ENCODE results near the gene TBC1D19. TPM values are rescaled to one million over a fixed set of nuclear protein-coding genes. Genes with fewer than 3 reads are reported as not detected.
A peak's percentile ranks its signal among the peaks of the same experiment; 100 is the strongest.

TBC1D19 gene
- total RNA-seq, 1 experiment from 2014 or later, result 19.1 TPM

DNA sequence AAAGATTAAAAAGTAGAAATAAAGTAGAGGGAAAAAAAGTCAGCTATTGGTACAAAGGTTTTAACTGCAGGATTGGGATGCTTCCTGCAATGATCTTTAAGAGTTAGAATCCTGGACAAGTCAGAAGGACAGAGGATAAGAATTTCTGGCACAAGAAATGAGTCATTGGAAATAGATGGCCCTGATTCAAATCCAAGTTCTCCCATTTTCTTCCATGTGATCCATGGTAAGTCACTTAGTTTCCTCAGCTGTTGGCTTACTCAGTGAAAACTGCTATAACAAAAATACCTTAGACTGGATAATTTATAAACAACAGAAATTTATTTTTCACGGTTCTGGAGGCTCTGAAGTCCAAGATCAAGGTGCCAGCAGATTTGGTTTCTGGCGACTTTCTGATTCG is 13.3 kb upstream of the TBC1D19 start:
- no peak for DNase-seq
- POLR2A ChIA-PET, result no interaction called here

DNA sequence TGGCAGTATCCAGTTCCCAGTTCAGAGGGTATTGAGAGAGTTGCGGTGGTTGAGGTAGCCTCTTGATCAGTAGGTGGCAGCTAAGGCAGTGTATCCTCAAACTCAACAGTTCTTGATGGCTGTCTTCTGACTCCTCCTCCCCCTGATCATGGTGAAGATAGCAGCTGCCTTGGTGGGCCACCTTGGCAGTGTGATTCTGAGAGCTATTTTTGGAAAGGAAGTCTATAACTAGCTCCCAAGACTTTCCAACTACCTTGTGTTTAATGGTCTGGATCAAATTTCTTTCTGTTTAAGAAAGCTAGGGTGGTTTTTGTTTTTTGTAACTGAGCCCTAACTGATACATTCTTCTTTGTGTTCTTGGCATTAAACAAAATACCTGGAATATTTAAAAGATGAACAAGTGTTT is 10.5 kb upstream of the TBC1D19 start:
- no peaks in the 10 kb centered on the region for H3K36me3 ChIP-seq (ENCODE audit: control insufficient read depth, insufficient read depth, low read length)
- no peak overlapping the region for H3K27ac Mint-ChIP-seq (ENCODE audit: unreplicated experiment)
- TF ChIP-seq, protein P1, sequence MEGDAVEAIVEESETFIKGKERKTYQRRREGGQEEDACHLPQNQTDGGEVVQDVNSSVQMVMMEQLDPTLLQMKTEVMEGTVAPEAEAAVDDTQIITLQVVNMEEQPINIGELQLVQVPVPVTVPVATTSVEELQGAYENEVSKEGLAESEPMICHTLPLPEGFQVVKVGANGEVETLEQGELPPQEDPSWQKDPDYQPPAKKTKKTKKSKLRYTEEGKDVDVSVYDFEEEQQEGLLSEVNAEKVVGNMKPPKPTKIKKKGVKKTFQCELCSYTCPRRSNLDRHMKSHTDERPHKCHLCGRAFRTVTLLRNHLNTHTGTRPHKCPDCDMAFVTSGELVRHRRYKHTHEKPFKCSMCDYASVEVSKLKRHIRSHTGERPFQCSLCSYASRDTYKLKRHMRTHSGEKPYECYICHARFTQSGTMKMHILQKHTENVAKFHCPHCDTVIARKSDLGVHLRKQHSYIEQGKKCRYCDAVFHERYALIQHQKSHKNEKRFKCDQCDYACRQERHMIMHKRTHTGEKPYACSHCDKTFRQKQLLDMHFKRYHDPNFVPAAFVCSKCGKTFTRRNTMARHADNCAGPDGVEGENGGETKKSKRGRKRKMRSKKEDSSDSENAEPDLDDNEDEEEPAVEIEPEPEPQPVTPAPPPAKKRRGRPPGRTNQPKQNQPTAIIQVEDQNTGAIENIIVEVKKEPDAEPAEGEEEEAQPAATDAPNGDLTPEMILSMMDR (IDR thresholded peaks at IDR 0.05; ENCODE audit: insufficient read depth in 1 of 2, low read depth in 1 of 2, low read length in 1 of 2, severe bottlenecking in 1 of 2, unreplicated experiment in 1 of 2), result no peak
- H3K27me3 Mint-ChIP-seq (ENCODE audit: insufficient read depth, unreplicated experiment), result no peaks in the 10 kb centered on the region
- CTCF ChIA-PET, result no interaction called here
- POLR2A ChIA-PET, result no interaction called here
- H3K4me3 ChIP-seq (ENCODE audit: low read depth, low read length), result no peak overlapping the region
- no peaks in the 10 kb centered on the region for H3K36me3 Mint-ChIP-seq (ENCODE audit: insufficient read depth, unreplicated experiment)
- H3K9me3 ChIP-seq, result no peaks in the 10 kb centered on the region
- no peaks in the 10 kb centered on the region for H3K27me3 ChIP-seq (replicated peaks; ENCODE audit: control insufficient read depth, insufficient read depth, low read length)
- H3K4me3 Mint-ChIP-seq (ENCODE audit: unreplicated experiment), result no peak overlapping the region
- BruUV-seq (replicated peaks), result no TSS peak
- H3K4me1 Mint-ChIP-seq (ENCODE audit: low read depth, unreplicated experiment), result peaks cover 22% of the 10 kb centered on the region
- intact Hi-C loops (cut with micrococcal nuclease; ENCODE audit: unreplicated experiment), result no loop called here
- DNase-seq, result no peak
- H3K9me3 Mint-ChIP-seq (ENCODE audit: unreplicated experiment), result no peaks in the 10 kb centered on the region
- peaks cover 34% of the 10 kb centered on the region for H3K4me1 ChIP-seq

More for the DNA sequence above, 13.3 kb upstream of the TBC1D19 start:
- H3K27ac Mint-ChIP-seq (ENCODE audit: unreplicated experiment), result peak overlapping the region; percentile 22
- H3K4me1 Mint-ChIP-seq (ENCODE audit: low read depth, unreplicated experiment), result peaks cover 17% of the 10 kb centered on the region
- BruUV-seq (replicated peaks), result no TSS peak
- Histone ChIP-seq H3K9me3 (no peaks in the 10 kb centered on the region), H3K4me1 (peaks cover 25% of the 10 kb centered on the region), H3K36me3 (ENCODE audit: control insufficient read depth, insufficient read depth, low read length) (no peaks in the 10 kb centered on the region), H3K27me3 (replicated peaks; ENCODE audit: control insufficient read depth, insufficient read depth, low read length) (no peaks in the 10 kb centered on the region), H3K4me3 (ENCODE audit: low read depth, low read length) (no peak overlapping the region)
- no peaks in the 10 kb centered on the region for H3K27me3 Mint-ChIP-seq (ENCODE audit: insufficient read depth, unreplicated experiment)
- H3K9me3 Mint-ChIP-seq (ENCODE audit: unreplicated experiment), result no peaks in the 10 kb centered on the region
- TF ChIP-seq, protein P1 (IDR thresholded peaks at IDR 0.05; ENCODE audit: insufficient read depth in 1 of 2, low read depth in 1 of 2, low read length in 1 of 2, severe bottlenecking in 1 of 2, unreplicated experiment in 1 of 2), result no peak
- CTCF ChIA-PET, result no interaction called here
- intact Hi-C loops (cut with micrococcal nuclease; ENCODE audit: unreplicated experiment), result no loop called here
- H3K4me3 Mint-ChIP-seq (ENCODE audit: unreplicated experiment), result no peak overlapping the region
- H3K36me3 Mint-ChIP-seq (ENCODE audit: insufficient read depth, unreplicated experiment), result no peaks in the 10 kb centered on the region

GRCh38 chr4:26574563-26574962 is 9.3 kb upstream of the TBC1D19 start:
- peaks cover 23% of the 10 kb centered on the region for H3K4me1 ChIP-seq
- no peaks in the 10 kb centered on the region for H3K27me3 ChIP-seq (replicated peaks; ENCODE audit: control insufficient read depth, insufficient read depth, low read length)
- ChIA-PET POLR2A (no interaction called here), CTCF (no interaction called here)
- BruUV-seq (replicated peaks), result no TSS peak
- Mint-ChIP-seq H3K27ac (ENCODE audit: unreplicated experiment) (no peak overlapping the region), H3K4me1 (ENCODE audit: low read depth, unreplicated experiment) (peaks cover 25% of the 10 kb centered on the region), H3K4me3 (ENCODE audit: unreplicated experiment) (no peak overlapping the region), H3K36me3 (ENCODE audit: insufficient read depth, unreplicated experiment) (no peaks in the 10 kb centered on the region), H3K9me3 (ENCODE audit: unreplicated experiment) (no peaks in the 10 kb centered on the region), H3K27me3 (ENCODE audit: insufficient read depth, unreplicated experiment) (no peaks in the 10 kb centered on the region)
- H3K36me3 ChIP-seq (ENCODE audit: control insufficient read depth, insufficient read depth, low read length), result no peaks in the 10 kb centered on the region
- no peaks in the 10 kb centered on the region for H3K9me3 ChIP-seq
- no peak for DNase-seq
- TF ChIP-seq, protein P1 (IDR thresholded peaks at IDR 0.05; ENCODE audit: insufficient read depth in 1 of 2, low read depth in 1 of 2, low read length in 1 of 2, severe bottlenecking in 1 of 2, unreplicated experiment in 1 of 2), result no peak
- no peak overlapping the region for H3K4me3 ChIP-seq (ENCODE audit: low read depth, low read length)
- intact Hi-C loops (cut with micrococcal nuclease; ENCODE audit: unreplicated experiment), result no loop called here

All from Caco-2 (cell line).